Brain microvascular endothelial cell (primary cell): ENCODE results near the gene SUSD6.

Source experiments
- DNase-seq: peaks from one replicate; pipeline ENCODE4 v3.0.0-alpha.2; 2020
- H3K27ac ChIP-seq: fragments of 250-450 bp; sonication (Bioruptor Pico); 2 replicates; pipeline ENCODE4 v1.5.1; 2020; ENCODE audit warnings: mild to moderate bottlenecking, moderate library complexity
- H3K27me3 ChIP-seq: fragments of 250-450 bp; sonication (Bioruptor Pico); replicated peaks from 2 replicates; pipeline ENCODE4 v1.5.1; 2020; ENCODE audit warnings: mild to moderate bottlenecking
- H3K36me3 ChIP-seq: fragments of 250-450 bp; sonication (Bioruptor Pico); replicated peaks from 2 replicates; pipeline ENCODE4 v1.5.1; 2020; ENCODE audit warnings: mild to moderate bottlenecking
- H3K4me3 ChIP-seq: 2 replicates; pipeline ENCODE4 v1.5.1; 2011; ENCODE audit warnings: low read depth, mild to moderate bottlenecking, control low read depth, low read length, moderate library complexity
- CTCF ChIP-seq: IDR thresholded peaks from 2 replicates; pipeline ENCODE4 v1.5.1; 2011; ENCODE audit warnings: low read depth, mild to moderate bottlenecking, moderate library complexity, low read length, control low read depth, inconsistent platforms; ENCODE audit errors: missing control alignments
- in situ Hi-C: cut with HindIII; loops from 2 replicates; pipeline ENCODE4 v1.10.0; 2017; ENCODE audit warnings: low sequenced_read_pairs, low pct_ligation_motif_present

Gene SUSD6

GRCh38 chr14:69712599-69713088 is 101.2 kb downstream of the SUSD6 start:
- no peak overlapping the region for H3K4me3 ChIP-seq
- DNase-seq = no peak
- H3K27ac ChIP-seq = peak overlapping the region; percentile 16
- H3K36me3 ChIP-seq = peaks cover 18% of the 10 kb centered on the region
- no peak for TF ChIP-seq CTCF
- no peaks in the 10 kb centered on the region for H3K27me3 ChIP-seq
- in situ Hi-C loops = no loop called here

- Histone ChIP-seq H3K27me3 (no peaks in the 10 kb centered on the region), H3K36me3 (peaks cover 18% of the 10 kb centered on the region), H3K4me3 (no peak overlapping the region), H3K27ac (no peak overlapping the region)
- in situ Hi-C loops = no loop called here
- no peak for TF ChIP-seq CTCF
- DNase-seq = no peak
These were observed 101.9 kb downstream of the SUSD6 start for GRCh38 chr14:69713209-69713781.

GRCh38 chr14:69713993-69714679 is 102.7 kb downstream of the SUSD6 start:
- Histone ChIP-seq H3K4me3 (no peak overlapping the region), H3K36me3 (peaks cover 13% of the 10 kb centered on the region), H3K27me3 (no peaks in the 10 kb centered on the region), H3K27ac (no peak overlapping the region)
- DNase-seq = no peak
- no peak for TF ChIP-seq CTCF
- in situ Hi-C loops = no loop called here

GRCh38 chr14:69715725-69716477 is 104.5 kb downstream of the SUSD6 start:
- in situ Hi-C loops = no loop called here

More at GRCh38 chr14:69715725-69716477, 104.5 kb downstream of the SUSD6 start:
- H3K27ac ChIP-seq = peak overlapping the region; percentile 95
- peaks cover 6% of the 10 kb centered on the region for H3K36me3 ChIP-seq
- no peak overlapping the region for H3K4me3 ChIP-seq
- no peaks in the 10 kb centered on the region for H3K27me3 ChIP-seq
- peak; percentile 68 for DNase-seq
- no peak for TF ChIP-seq CTCF
